GM23248 (cell line): Measurements from ENCODE around the gene ARHGAP26.

Experiments used
- EZH2 ChIP-seq: fragments of 200-600 bp; sonication (generic); IDR thresholded peaks from 2 replicates; pipeline ENCODE4 v1.6.1; 2018; ENCODE audit warnings: antibody characterized with exemption, mild to moderate bottlenecking; ENCODE audit not compliant: insufficient read depth, poor library complexity, severe bottlenecking
- EZH2phosphoT487 ChIP-seq: fragments of 200-600 bp; sonication (generic); IDR thresholded peaks from 2 replicates; pipeline ENCODE4 v1.6.1; 2018; ENCODE audit warnings: antibody characterized with exemption, moderate library complexity, mild to moderate bottlenecking, low read depth; ENCODE audit not compliant: insufficient read depth

DNA sequence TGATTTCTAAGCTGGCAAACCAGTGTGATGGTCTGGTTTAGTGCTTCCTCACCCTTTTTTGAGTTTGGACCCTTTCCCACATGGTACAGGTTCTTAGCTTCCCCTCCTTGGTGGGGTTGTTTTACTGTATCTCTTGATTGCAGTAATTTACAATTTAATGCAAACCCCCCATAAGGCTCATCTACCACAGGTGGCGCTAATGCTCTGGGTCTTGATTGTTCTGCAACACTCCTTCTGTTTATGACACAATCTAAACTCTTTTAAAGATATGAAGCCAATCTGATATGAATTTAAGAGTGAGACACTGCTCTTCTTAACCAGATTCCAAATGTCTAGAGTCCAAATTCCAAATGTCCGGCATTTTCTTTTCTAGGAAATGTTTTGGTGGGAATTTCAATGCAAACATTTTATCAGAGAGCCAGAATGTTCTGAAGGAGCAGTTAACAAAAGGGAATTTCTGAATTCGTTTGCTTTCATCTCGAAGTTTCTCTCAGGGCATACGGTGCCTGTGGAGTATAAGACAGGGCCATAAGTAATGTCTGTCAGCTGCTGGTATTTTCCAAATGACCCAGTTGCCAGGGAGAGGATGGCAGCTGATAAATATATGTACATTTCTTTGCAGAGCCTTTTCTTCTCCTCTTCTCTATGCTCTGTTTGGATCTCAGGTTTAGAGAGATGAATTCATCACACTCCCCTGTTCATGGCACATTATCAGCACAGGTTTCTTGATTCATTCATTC is 246.8 kb downstream of the ARHGAP26 start:
- TF ChIP-seq EZH2phosphoT487 (no peak), EZH2 (no peak)
